GM19452 (cell line): Measurements from ENCODE around the gene BLVRB.
"Not testable (repeated sequence)": the region's sequence is repeated elsewhere in the genome, so short reads cannot be mapped to it uniquely, and the experiment has no call there.

Experiments used
- ATAC-seq: cut with Tn5 transposase; IDR thresholded peaks from one replicate; pipeline ENCODE4 v1.9.1; 2021; ENCODE audit not compliant: unreplicated experiment

The BLVRB gene

GRCh38 chr19:40489882-40490230 lies 24.3 kb upstream of the BLVRB start:
- no peak for ATAC-seq

- no peak for ATAC-seq
Observed at GRCh38 chr19:40486017-40486416, 20.5 kb upstream of the BLVRB start.

GRCh38 chr19:40475878-40476644 lies 10.5 kb upstream of the BLVRB start:
- not testable (repeated sequence) for ATAC-seq

- no peak for ATAC-seq
Observed at GRCh38 chr19:40474737-40475136, 9.2 kb upstream of the BLVRB start.

- no peak for ATAC-seq
Observed at GRCh38 chr19:40472516-40472915, 7.0 kb upstream of the BLVRB start.

- ATAC-seq: no peak
Observed at GRCh38 chr19:40471111-40471510, 5.6 kb upstream of the BLVRB start.

- ATAC-seq: no peak
Observed at GRCh38 chr19:40469011-40469410, 3.5 kb upstream of the BLVRB start.

GRCh38 chr19:40466985-40467734 lies 1.6 kb upstream of the BLVRB start, which contains the start of gene SPTBN4:
TSS of gene SPTBN4 (plus strand) at chr19:40467001. CDS start at chr19:40472622, 5,621 bp downstream.
- no peak for ATAC-seq

GRCh38 chr19:40466219-40466984 lies 857 bp upstream of the BLVRB start:
- peak; percentile 41 for ATAC-seq

- no peak for ATAC-seq
Observed at GRCh38 chr19:40465025-40465556, 454 bp downstream of the BLVRB start.

GRCh38 chr19:40464059-40465024 lies 1.2 kb downstream of the BLVRB start:
- ATAC-seq: no peak

- not testable (repeated sequence) for ATAC-seq
Observed at GRCh38 chr19:40463587-40464037, 1.9 kb downstream of the BLVRB start.

- ATAC-seq: no peak
Observed at GRCh38 chr19:40461669-40462221, 3.8 kb downstream of the BLVRB start.

GRCh38 chr19:40460185-40460584 lies 5.4 kb downstream of the BLVRB start:
- ATAC-seq: no peak

- ATAC-seq: no peak
Observed at GRCh38 chr19:40458597-40458974, 7.0 kb downstream of the BLVRB start.

- ATAC-seq: no peak
Observed at GRCh38 chr19:40457953-40458596, 7.5 kb downstream of the BLVRB start.

- ATAC-seq: no peak
Observed at GRCh38 chr19:40457048-40457447, 8.5 kb downstream of the BLVRB start.

GRCh38 chr19:40453943-40454342 lies 11.6 kb downstream of the BLVRB start:
- ATAC-seq: not testable (repeated sequence)

- no peak for ATAC-seq
Observed at GRCh38 chr19:40453151-40453735, 12.3 kb downstream of the BLVRB start.
